ENCODE data around the gene MYCBPAP.

Gene MYCBPAP

GRCh38 chr17:50483266-50483665 is 25.0 kb upstream of the MYCBPAP start:
- H3K4me1 ChIP-seq (ENCODE audit: low read length): peaks cover 6% of the 10 kb centered on the region; the same call in 1 of the 2 replicates
- H3K27ac ChIP-seq (ENCODE audit: low read length): no peak overlapping the region
- H3K9me2 ChIP-seq (replicated peaks; ENCODE audit: insufficient read depth, low read length): no peaks in the 10 kb centered on the region
- H3K36me3 ChIP-seq (replicated peaks; ENCODE audit: insufficient read depth, low read length): no peaks in the 10 kb centered on the region; the same call in 1 of the 2 replicates
- H3K4me3 ChIP-seq (ENCODE audit: low read length): no peak overlapping the region
- peaks cover 9% of the 10 kb centered on the region for H3K79me2 ChIP-seq (ENCODE audit: low read length)
- no peak overlapping the region for H3K9ac ChIP-seq (ENCODE audit: low read length)
- H3F3A ChIP-seq (ENCODE audit: insufficient read depth, low read length): peaks cover 10% of the 10 kb centered on the region
- H3K9me3 ChIP-seq (replicated peaks; ENCODE audit: insufficient read depth, low read length): no peaks in the 10 kb centered on the region
- no peak for DNase-seq
- TF ChIP-seq EZH2 (optimal IDR thresholded peaks at IDR 0.05; ENCODE audit: low read depth, low read length): no peak
- no peak for TF ChIP-seq EZH2phosphoT487 (IDR thresholded peaks at IDR 0.05; ENCODE audit: low read length)
- TF ChIP-seq CTCF (IDR thresholded peaks at IDR 0.05; ENCODE audit: low read length): no peak
- H2AFZ ChIP-seq (ENCODE audit: low read length): no peak overlapping the region
- no peak overlapping the region for H3K4me2 ChIP-seq (ENCODE audit: low read depth, low read length)
- H4K20me1 ChIP-seq (ENCODE audit: insufficient read depth, low read length): no peaks in the 10 kb centered on the region
- H3K27me3 ChIP-seq (replicated peaks; ENCODE audit: insufficient read depth, low read length): no peaks in the 10 kb centered on the region

- Histone ChIP-seq H3K9ac (ENCODE audit: low read length) (no peak overlapping the region), H3K9me2 (replicated peaks; ENCODE audit: insufficient read depth, low read length) (no peaks in the 10 kb centered on the region), H3F3A (ENCODE audit: insufficient read depth, low read length) (no peaks in the 10 kb centered on the region), H3K4me2 (ENCODE audit: low read depth, low read length) (no peak overlapping the region), H2AFZ (ENCODE audit: low read length) (no peak overlapping the region), H3K27ac (ENCODE audit: low read length) (no peak overlapping the region), H3K9me3 (replicated peaks; ENCODE audit: insufficient read depth, low read length) (no peaks in the 10 kb centered on the region), H3K4me3 (ENCODE audit: low read length) (no peak overlapping the region), H4K20me1 (ENCODE audit: insufficient read depth, low read length) (no peaks in the 10 kb centered on the region), H3K79me2 (ENCODE audit: low read length) (peaks cover 9% of the 10 kb centered on the region), H3K4me1 (ENCODE audit: low read length) (peaks cover 3% of the 10 kb centered on the region; the same call in 1 of the 2 replicates), H3K36me3 (replicated peaks; ENCODE audit: insufficient read depth, low read length) (no peaks in the 10 kb centered on the region; the same call in 1 of the 2 replicates), H3K27me3 (replicated peaks; ENCODE audit: insufficient read depth, low read length) (no peaks in the 10 kb centered on the region)
- TF ChIP-seq EZH2 (optimal IDR thresholded peaks at IDR 0.05; ENCODE audit: low read depth, low read length) (no peak), EZH2phosphoT487 (IDR thresholded peaks at IDR 0.05; ENCODE audit: low read length) (no peak), CTCF (IDR thresholded peaks at IDR 0.05; ENCODE audit: low read length) (no peak)
- no peak for DNase-seq
Observed at GRCh38 chr17:50484386-50485155, 23.7 kb upstream of the MYCBPAP start.

GRCh38 chr17:50487213-50488096 is 20.8 kb upstream of the MYCBPAP start:
- H3K9me3 ChIP-seq (replicated peaks; ENCODE audit: insufficient read depth, low read length): no peaks in the 10 kb centered on the region
- no peaks in the 10 kb centered on the region for H3F3A ChIP-seq (ENCODE audit: insufficient read depth, low read length)
- H3K9me2 ChIP-seq (replicated peaks; ENCODE audit: insufficient read depth, low read length): no peaks in the 10 kb centered on the region
- no peak overlapping the region for H3K27ac ChIP-seq (ENCODE audit: low read length)
- H4K20me1 ChIP-seq (ENCODE audit: insufficient read depth, low read length): no peaks in the 10 kb centered on the region
- H3K79me2 ChIP-seq (ENCODE audit: low read length): no peaks in the 10 kb centered on the region
- H3K27me3 ChIP-seq (replicated peaks; ENCODE audit: insufficient read depth, low read length): no peaks in the 10 kb centered on the region
- no peak overlapping the region for H2AFZ ChIP-seq (ENCODE audit: low read length)
- H3K4me1 ChIP-seq (ENCODE audit: low read length): no peaks in the 10 kb centered on the region
- no peak overlapping the region for H3K9ac ChIP-seq (ENCODE audit: low read length)
- no peak for TF ChIP-seq EZH2phosphoT487 (IDR thresholded peaks at IDR 0.05; ENCODE audit: low read length)
- TF ChIP-seq CTCF (IDR thresholded peaks at IDR 0.05; ENCODE audit: low read length): no peak
- no peak for TF ChIP-seq EZH2 (optimal IDR thresholded peaks at IDR 0.05; ENCODE audit: low read depth, low read length)
- no peak for DNase-seq
- no peaks in the 10 kb centered on the region; the same call in 1 of the 2 replicates for H3K36me3 ChIP-seq (replicated peaks; ENCODE audit: insufficient read depth, low read length)
- H3K4me3 ChIP-seq (ENCODE audit: low read length): no peak overlapping the region
- H3K4me2 ChIP-seq (ENCODE audit: low read depth, low read length): no peak overlapping the region
